Measurements from ENCODE around the gene CFP.

DNA sequence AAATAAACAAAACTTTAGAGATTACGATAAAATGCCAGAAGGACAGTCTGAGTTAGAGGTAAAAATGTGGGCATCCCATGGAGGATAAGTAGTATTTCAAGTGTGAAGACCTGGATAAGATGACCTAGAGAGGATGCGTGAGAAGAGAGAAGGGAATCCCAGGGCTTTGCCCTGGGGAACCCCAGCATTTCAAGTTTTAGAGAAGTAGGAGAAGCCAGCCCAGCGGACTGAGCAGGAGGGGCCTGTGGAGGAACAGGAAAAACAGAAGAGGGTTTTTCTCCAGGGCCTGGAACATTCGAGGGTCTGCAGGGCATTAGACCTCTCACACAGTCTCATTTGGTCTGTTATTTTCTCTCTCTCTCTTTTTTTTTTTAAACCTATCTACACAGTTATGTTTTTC is 2.9 kb upstream of the CFP start:
- TF ChIP-seq, protein P1, sequence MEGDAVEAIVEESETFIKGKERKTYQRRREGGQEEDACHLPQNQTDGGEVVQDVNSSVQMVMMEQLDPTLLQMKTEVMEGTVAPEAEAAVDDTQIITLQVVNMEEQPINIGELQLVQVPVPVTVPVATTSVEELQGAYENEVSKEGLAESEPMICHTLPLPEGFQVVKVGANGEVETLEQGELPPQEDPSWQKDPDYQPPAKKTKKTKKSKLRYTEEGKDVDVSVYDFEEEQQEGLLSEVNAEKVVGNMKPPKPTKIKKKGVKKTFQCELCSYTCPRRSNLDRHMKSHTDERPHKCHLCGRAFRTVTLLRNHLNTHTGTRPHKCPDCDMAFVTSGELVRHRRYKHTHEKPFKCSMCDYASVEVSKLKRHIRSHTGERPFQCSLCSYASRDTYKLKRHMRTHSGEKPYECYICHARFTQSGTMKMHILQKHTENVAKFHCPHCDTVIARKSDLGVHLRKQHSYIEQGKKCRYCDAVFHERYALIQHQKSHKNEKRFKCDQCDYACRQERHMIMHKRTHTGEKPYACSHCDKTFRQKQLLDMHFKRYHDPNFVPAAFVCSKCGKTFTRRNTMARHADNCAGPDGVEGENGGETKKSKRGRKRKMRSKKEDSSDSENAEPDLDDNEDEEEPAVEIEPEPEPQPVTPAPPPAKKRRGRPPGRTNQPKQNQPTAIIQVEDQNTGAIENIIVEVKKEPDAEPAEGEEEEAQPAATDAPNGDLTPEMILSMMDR (IDR thresholded peaks at IDR 0.05) = no peak
- TF ChIP-seq POLR2A (IDR thresholded peaks at IDR 0.05) = no peak
